ENCODE data around the gene BRF1. TPM values are rescaled to one million over a fixed set of nuclear protein-coding genes. Genes with fewer than 3 reads are reported as not detected.

BRF1 gene
- total RNA-seq, 2 experiments from 2014 or later = 23.7 to 26.4 TPM

- peak overlapping the region; percentile 68 for H3K4me3 ChIP-seq (ENCODE audit: low read depth, low read length, poor library complexity, severe bottlenecking)
- H3K79me2 ChIP-seq (ENCODE audit: insufficient read depth, low read depth, low read length) = no peaks in the 10 kb centered on the region
- intact Hi-C loops (cut with micrococcal nuclease; ENCODE audit: unreplicated experiment) = loop anchor here (5.0 kb wide), 1 partner anchor 89 kb away; no protein-coding TSS in a partner anchor
- H3K4me2 ChIP-seq (ENCODE audit: low read length) = peak overlapping the region; percentile 82
- TF ChIP-seq EZH2phosphoT487 (IDR thresholded peaks at IDR 0.05; ENCODE audit: borderline replicate concordance, low read depth, low read length) = no peak
- no peak for TF ChIP-seq CTCF (conservative IDR thresholded peaks at IDR 0.05; ENCODE audit: low read length)
- H3K36me3 ChIP-seq (ENCODE audit: insufficient read depth, low read length) = no peaks in the 10 kb centered on the region
- H3K9me2 ChIP-seq (ENCODE audit: insufficient read depth, low read length) = no peaks in the 10 kb centered on the region
- no peaks in the 10 kb centered on the region for H3K9me3 ChIP-seq (ENCODE audit: low read length)
- H3K4me1 ChIP-seq (ENCODE audit: insufficient read depth, low read length, poor library complexity, severe bottlenecking) = peaks cover 21% of the 10 kb centered on the region
- no peak overlapping the region for H3K27ac ChIP-seq (ENCODE audit: low read depth, low read length, poor library complexity, severe bottlenecking)
- H4K20me1 ChIP-seq (ENCODE audit: insufficient read depth, low read length) = no peaks in the 10 kb centered on the region
- no peak overlapping the region for H2AFZ ChIP-seq (ENCODE audit: low read length)
- BruUV-seq (replicated peaks) = no TSS peak
- CTCF ChIA-PET (ENCODE audit: unreplicated experiment) = interaction anchor here (0.6 kb wide), 1 partner anchor 119 kb away, joined by 3 read pairs; no protein-coding TSS in a partner anchor
- DNase-seq (ENCODE audit: low spot score) = no peak
- POLR2A ChIA-PET = interaction anchor here (0.7 kb wide), 1 partner anchor 11 kb away, joined by 3 read pairs; no protein-coding TSS in a partner anchor
Measured at GRCh38 chr14:105181549-105182295, 119.1 kb downstream of the BRF1 start.

- no TSS peak for BruUV-seq (replicated peaks)
- H3K9me3 ChIP-seq (ENCODE audit: low read length) = no peaks in the 10 kb centered on the region
- ChIA-PET POLR2A (interaction anchor here (0.5 to 1.1 kb wide), 3 partner anchors 19 to 119 kb away, joined by 3 read pairs; no protein-coding TSS in a partner anchor), CTCF (ENCODE audit: unreplicated experiment) (interaction anchor here (0.6 kb wide), 2 partner anchors 13 to 120 kb away, joined by 3 read pairs; no protein-coding TSS in a partner anchor)
- DNase-seq (ENCODE audit: low spot score) = peak; percentile 84
- no peak within 1 kb of the TSS for H3K27ac ChIP-seq (ENCODE audit: low read depth, low read length, poor library complexity, severe bottlenecking)
- peaks cover 30% of the 10 kb centered on the region for H3K4me1 ChIP-seq (ENCODE audit: insufficient read depth, low read length, poor library complexity, severe bottlenecking)
- no peak for TF ChIP-seq EZH2phosphoT487 (IDR thresholded peaks at IDR 0.05; ENCODE audit: borderline replicate concordance, low read depth, low read length)
- no peak for TF ChIP-seq CTCF (conservative IDR thresholded peaks at IDR 0.05; ENCODE audit: low read length)
- no peak within 1 kb of the TSS for H2AFZ ChIP-seq (ENCODE audit: low read length)
- H4K20me1 ChIP-seq (ENCODE audit: insufficient read depth, low read length) = no peaks in the 10 kb centered on the region
- H3K36me3 ChIP-seq (ENCODE audit: insufficient read depth, low read length) = no peaks in the 10 kb centered on the region
- H3K4me3 ChIP-seq (ENCODE audit: low read depth, low read length, poor library complexity, severe bottlenecking) = peak within 1 kb of the TSS; percentile 68
- H3K9me2 ChIP-seq (ENCODE audit: insufficient read depth, low read length) = no peaks in the 10 kb centered on the region
- H3K4me2 ChIP-seq (ENCODE audit: low read length) = peak within 1 kb of the TSS; percentile 82
- intact Hi-C loops (cut with micrococcal nuclease; ENCODE audit: unreplicated experiment) = loop anchor here (5.0 kb wide), 1 partner anchor 89 kb away; no protein-coding TSS in a partner anchor
- H3K79me2 ChIP-seq (ENCODE audit: insufficient read depth, low read depth, low read length) = no peaks in the 10 kb centered on the region
Measured at GRCh38 chr14:105180592-105181548, 119.9 kb downstream of the BRF1 start, which contains the start of gene NUDT14. NUDT14 (minus strand) TSS chr14:105181312; CDS start chr14:105181209, 103 bp downstream.

All from OCI-LY7 (cell line).